Duodenal mucosa (tissue), 2 donors: Measurements from ENCODE around the gene SDK2.
A peak's percentile ranks its signal among the peaks of the same experiment; 100 is the strongest.

ENCODE experiments used
- H3K27ac ChIP-seq: one replicate; pipeline ENCODE4 v1.7.0; 2013; ENCODE audit warnings: low read depth, low read length
- H3K27me3 ChIP-seq, 2 donors: one replicate each; pipeline ENCODE4 v1.7.0; 2013; ENCODE audit warnings: low read length in 2 of 2, control low read depth in 1 of 2; ENCODE audit not compliant: insufficient read depth in 2 of 2, control insufficient read depth in 1 of 2
- H3K36me3 ChIP-seq, 2 donors: one replicate each; pipeline ENCODE4 v1.7.0; 2013; ENCODE audit warnings: low read length in 2 of 2, control low read depth in 1 of 2; ENCODE audit not compliant: insufficient read depth in 2 of 2, control insufficient read depth in 1 of 2
- H3K4me1 ChIP-seq, 2 donors: one replicate each; pipeline ENCODE4 v1.7.0; 2013; ENCODE audit warnings: low read length in 2 of 2, control low read depth in 1 of 2; ENCODE audit not compliant: insufficient read depth in 2 of 2, control insufficient read depth in 1 of 2
- H3K4me3 ChIP-seq, 2 donors: one replicate each; pipeline ENCODE4 v1.7.0; 2013; ENCODE audit warnings: low read length in 2 of 2, low read depth in 1 of 2
- H3K9ac ChIP-seq, 2 donors: one replicate each; pipeline ENCODE4 v1.7.0; 2013; ENCODE audit warnings: low read length in 2 of 2, low read depth in 1 of 2
- H3K9me3 ChIP-seq, 2 donors: one replicate each; pipeline ENCODE4 v1.7.0; 2013; ENCODE audit warnings: low read length in 2 of 2, control low read depth in 1 of 2; ENCODE audit not compliant: control insufficient read depth in 1 of 2

The SDK2 gene

GRCh38 chr17:73644145-73645049 lies at the start of gene SDK2:
TSS of gene SDK2 (minus strand) at chr17:73644445. CDS start at chr17:73644088, 357 bp downstream.
- Histone ChIP-seq H3K9me3 (no peaks in the 10 kb centered on the region), H3K27ac (no peak within 1 kb of the TSS), H3K27me3 (peaks cover 66 to 69% of the 10 kb centered on the region in 2 donors), H3K4me3 (peak within 1 kb of the TSS; percentile 36 to 40), H3K36me3 (no peaks in the 10 kb centered on the region), H3K4me1 (no peaks in the 10 kb centered on the region), H3K9ac (no peak within 1 kb of the TSS)

GRCh38 chr17:73693071-73693470 lies 48.8 kb upstream of the SDK2 start:
- H3K27ac ChIP-seq = no peak overlapping the region
- H3K27me3 ChIP-seq = no peaks in the 10 kb centered on the region
- H3K9me3 ChIP-seq = peaks cover 0 to 6% of the 10 kb centered on the region in 2 donors
- no peak overlapping the region for H3K4me3 ChIP-seq
- no peaks in the 10 kb centered on the region for H3K4me1 ChIP-seq
- H3K36me3 ChIP-seq = no peaks in the 10 kb centered on the region
- no peak overlapping the region for H3K9ac ChIP-seq

GRCh38 chr17:73691321-73691766 lies 47.1 kb upstream of the SDK2 start:
- no peak overlapping the region for H3K4me3 ChIP-seq
- H3K27ac ChIP-seq = no peak overlapping the region
- peaks cover 0 to 6% of the 10 kb centered on the region in 2 donors for H3K9me3 ChIP-seq
- H3K9ac ChIP-seq = no peak overlapping the region
- no peaks in the 10 kb centered on the region for H3K4me1 ChIP-seq
- no peaks in the 10 kb centered on the region for H3K27me3 ChIP-seq
- no peaks in the 10 kb centered on the region for H3K36me3 ChIP-seq

GRCh38 chr17:73690676-73691075 lies 46.4 kb upstream of the SDK2 start:
- Histone ChIP-seq H3K27me3 (no peaks in the 10 kb centered on the region), H3K27ac (no peak overlapping the region), H3K4me1 (no peaks in the 10 kb centered on the region), H3K4me3 (no peak overlapping the region), H3K9ac (no peak overlapping the region), H3K36me3 (no peaks in the 10 kb centered on the region), H3K9me3 (no peaks in the 10 kb centered on the region)

- no peaks in the 10 kb centered on the region for H3K36me3 ChIP-seq
- H3K4me1 ChIP-seq = no peaks in the 10 kb centered on the region
- H3K4me3 ChIP-seq = no peak overlapping the region
- H3K9ac ChIP-seq = no peak overlapping the region
- no peaks in the 10 kb centered on the region for H3K9me3 ChIP-seq
- no peaks in the 10 kb centered on the region for H3K27me3 ChIP-seq
- no peak overlapping the region for H3K27ac ChIP-seq
Measured at GRCh38 chr17:73689596-73690275, 45.5 kb upstream of the SDK2 start.

GRCh38 chr17:73686961-73687360 lies 42.7 kb upstream of the SDK2 start:
- H3K27me3 ChIP-seq = no peaks in the 10 kb centered on the region
- no peaks in the 10 kb centered on the region for H3K4me1 ChIP-seq
- H3K9me3 ChIP-seq = no peaks in the 10 kb centered on the region
- no peak overlapping the region for H3K27ac ChIP-seq
- H3K4me3 ChIP-seq = no peak overlapping the region
- H3K36me3 ChIP-seq = no peaks in the 10 kb centered on the region
- no peak overlapping the region for H3K9ac ChIP-seq

- H3K9me3 ChIP-seq = no peaks in the 10 kb centered on the region
Measured at GRCh38 chr17:73686126-73686525, 41.9 kb upstream of the SDK2 start.

GRCh38 chr17:73684183-73684582 lies 39.9 kb upstream of the SDK2 start:
- Histone ChIP-seq H3K27ac (no peak overlapping the region), H3K9me3 (no peaks in the 10 kb centered on the region), H3K27me3 (peaks cover 0 to 4% of the 10 kb centered on the region in 2 donors), H3K36me3 (no peaks in the 10 kb centered on the region), H3K9ac (no peak overlapping the region), H3K4me3 (no peak overlapping the region), H3K4me1 (no peaks in the 10 kb centered on the region)

More at GRCh38 chr17:73686126-73686525, 41.9 kb upstream of the SDK2 start:
- Histone ChIP-seq H3K36me3 (no peaks in the 10 kb centered on the region), H3K4me1 (no peaks in the 10 kb centered on the region), H3K27me3 (no peaks in the 10 kb centered on the region), H3K4me3 (no peak overlapping the region), H3K9ac (no peak overlapping the region), H3K27ac (no peak overlapping the region)

GRCh38 chr17:73683771-73684170 lies 39.5 kb upstream of the SDK2 start:
- Histone ChIP-seq H3K4me1 (no peaks in the 10 kb centered on the region), H3K4me3 (no peak overlapping the region), H3K27ac (no peak overlapping the region), H3K36me3 (no peaks in the 10 kb centered on the region), H3K27me3 (peaks cover 0 to 4% of the 10 kb centered on the region in 2 donors), H3K9ac (no peak overlapping the region), H3K9me3 (no peaks in the 10 kb centered on the region)

- Histone ChIP-seq H3K27ac (no peak overlapping the region), H3K36me3 (no peaks in the 10 kb centered on the region), H3K27me3 (peaks cover 0 to 4% of the 10 kb centered on the region in 2 donors), H3K4me3 (no peak overlapping the region), H3K9me3 (no peaks in the 10 kb centered on the region), H3K9ac (no peak overlapping the region), H3K4me1 (no peaks in the 10 kb centered on the region)
Measured at GRCh38 chr17:73681946-73682345, 37.7 kb upstream of the SDK2 start.
